Mammary epithelial cell (primary cell): ENCODE measurements around the gene RAC2.

Source experiments
- CTCF ChIP-seq, 2 donors: IDR thresholded peaks in 1 of 2; conservative IDR thresholded peaks in 1 of 2; 2 replicates each; pipeline ENCODE4 v1.5.1; 2011 to 2012; ENCODE audit warnings: inconsistent platforms in 2 of 2, low read length in 2 of 2, mild to moderate bottlenecking in 2 of 2, control low read depth in 1 of 2, low read depth in 1 of 2; ENCODE audit not compliant: insufficient read depth in 1 of 2; ENCODE audit errors: extremely low read depth in 1 of 2
- EZH2 ChIP-seq: IDR thresholded peaks from 2 replicates; pipeline ENCODE4 v1.6.1; 2012; ENCODE audit warnings: low read length, inconsistent platforms, borderline replicate concordance

DNA sequence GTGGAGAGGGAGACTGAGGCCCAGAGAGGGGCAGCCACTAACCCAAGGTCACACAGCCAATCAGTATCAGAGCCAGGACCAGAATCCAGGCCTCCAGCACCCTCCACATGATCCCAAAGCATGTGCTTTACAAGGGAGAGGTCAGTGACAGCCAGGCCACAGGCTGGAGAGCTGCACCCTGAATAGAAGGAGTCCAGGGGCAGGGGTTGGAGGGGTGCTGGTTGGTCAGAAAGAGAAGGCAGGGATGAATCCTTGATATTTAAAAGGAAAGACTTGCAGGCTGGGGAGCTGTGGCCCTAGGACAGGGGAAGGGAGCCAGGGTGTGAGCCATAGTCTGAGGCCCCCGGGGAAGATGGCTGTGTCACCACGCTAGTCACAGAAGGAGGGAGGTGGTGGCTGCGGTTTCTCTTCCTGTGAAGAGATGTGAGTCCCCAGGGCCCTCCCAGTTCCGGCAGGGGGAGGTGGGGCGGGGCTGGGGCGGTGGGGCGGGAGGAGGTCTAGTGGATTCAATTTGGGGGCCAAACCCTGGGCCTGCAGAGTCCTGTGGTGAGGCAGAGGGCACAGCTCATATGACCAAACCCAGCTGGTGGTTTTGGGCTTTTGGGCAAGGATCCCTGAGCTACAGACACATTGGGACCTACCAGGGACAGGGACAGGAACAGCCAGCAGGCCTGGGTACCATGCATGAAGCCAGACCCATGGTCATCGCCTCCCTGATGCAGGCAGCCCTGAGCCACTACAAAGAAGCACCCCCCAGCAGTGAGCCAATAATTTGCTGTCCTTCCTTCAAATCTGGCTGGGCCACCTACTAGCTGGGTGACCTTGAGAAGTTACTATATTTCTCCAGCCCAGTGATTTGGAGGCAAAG, 14.0 kb downstream of the RAC2 start:
- TF ChIP-seq CTCF (conservative IDR thresholded peaks at IDR 0.05 in 1 of 2, IDR thresholded peaks at IDR 0.05 in 1 of 2; ENCODE audit: extremely low read depth in 1 of 2, insufficient read depth in 1 of 2, low read depth in 1 of 2, low read length in 2 of 2) (no peak), EZH2 (no peak)
